GM21526 (cell line): ENCODE data around the gene TMEM150B.

Source experiments
- ATAC-seq: cut with Tn5 transposase; IDR thresholded peaks from one replicate; pipeline ENCODE4 v1.9.1; 2021; ENCODE audit warnings: moderate library complexity; ENCODE audit not compliant: unreplicated experiment, low FRiP score

The TMEM150B gene

DNA sequence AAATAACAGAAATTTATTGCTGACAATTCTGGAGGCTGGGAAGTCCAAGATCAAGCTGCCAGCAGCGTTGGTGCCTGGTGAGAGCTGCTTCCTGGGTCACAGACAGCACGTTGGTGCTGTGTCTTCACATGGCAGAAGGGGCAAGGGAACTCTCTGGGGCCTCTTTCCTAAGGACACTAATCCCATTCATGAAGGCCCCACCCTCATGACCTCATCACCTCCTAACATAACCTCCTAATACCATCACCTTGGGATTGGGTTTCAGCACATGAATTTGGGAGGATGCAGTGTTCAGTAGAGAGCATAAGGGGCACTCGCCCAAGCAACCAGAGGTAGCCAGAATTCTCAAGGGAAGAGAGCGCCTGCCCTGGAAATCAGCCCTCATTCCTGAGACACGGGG is 15.7 kb downstream of the TMEM150B start:
- ATAC-seq = no peak

- ATAC-seq = no peak
These were observed 16.9 kb downstream of the TMEM150B start for GRCh38 chr19:55308281-55308680.

DNA sequence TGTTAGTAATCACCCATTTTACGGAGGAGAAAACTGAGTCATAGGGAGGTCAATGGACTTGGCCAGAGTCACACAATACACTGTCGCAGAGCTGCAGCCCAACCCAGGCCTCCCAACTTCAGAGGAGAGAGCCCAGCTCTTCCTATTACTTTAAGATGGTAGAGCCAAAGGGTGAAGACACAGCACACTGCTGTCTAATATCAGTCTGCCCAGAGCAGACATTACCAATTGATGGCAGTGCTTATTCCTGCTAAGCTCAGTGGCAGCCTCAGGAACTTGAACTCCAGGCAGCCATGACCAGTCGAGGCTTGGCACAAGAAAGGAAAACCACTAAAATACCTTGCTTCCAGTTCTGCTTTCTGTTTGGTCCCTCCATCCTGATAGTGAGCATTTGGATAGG is 18.4 kb downstream of the TMEM150B start:
- ATAC-seq = no peak

DNA sequence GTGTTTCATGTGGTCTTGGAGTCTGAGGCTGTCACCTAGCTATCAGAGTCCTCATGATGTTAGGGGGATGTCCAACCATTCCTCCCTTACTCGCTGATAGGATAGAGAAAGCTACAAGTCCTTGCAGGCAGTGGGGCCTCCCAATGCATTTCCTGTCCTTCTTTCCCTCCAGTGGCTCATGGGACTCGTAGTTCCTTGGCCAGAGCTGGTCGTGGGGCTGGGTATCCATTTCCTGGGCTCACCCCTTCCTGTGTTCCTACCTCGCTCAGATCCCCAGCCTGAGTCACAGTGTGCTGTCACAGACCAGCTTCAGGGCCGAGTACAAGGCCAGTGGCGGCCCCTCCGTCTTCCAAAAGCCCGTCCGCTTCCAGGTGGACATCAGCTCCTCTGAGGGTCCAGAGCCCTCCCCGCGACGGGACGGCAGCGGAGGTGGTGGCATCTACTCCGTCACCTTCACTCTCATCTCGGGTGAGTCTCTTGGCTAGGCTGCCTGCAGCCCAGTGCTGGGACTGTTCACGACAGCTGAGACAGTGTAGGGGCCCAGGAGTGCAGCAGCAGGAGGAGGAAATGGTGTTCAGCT is 19.1 kb downstream of the TMEM150B start:
- ATAC-seq = no peak

- no peak for ATAC-seq
These were observed 19.6 kb downstream of the TMEM150B start for GRCh38 chr19:55305491-55305890.

DNA sequence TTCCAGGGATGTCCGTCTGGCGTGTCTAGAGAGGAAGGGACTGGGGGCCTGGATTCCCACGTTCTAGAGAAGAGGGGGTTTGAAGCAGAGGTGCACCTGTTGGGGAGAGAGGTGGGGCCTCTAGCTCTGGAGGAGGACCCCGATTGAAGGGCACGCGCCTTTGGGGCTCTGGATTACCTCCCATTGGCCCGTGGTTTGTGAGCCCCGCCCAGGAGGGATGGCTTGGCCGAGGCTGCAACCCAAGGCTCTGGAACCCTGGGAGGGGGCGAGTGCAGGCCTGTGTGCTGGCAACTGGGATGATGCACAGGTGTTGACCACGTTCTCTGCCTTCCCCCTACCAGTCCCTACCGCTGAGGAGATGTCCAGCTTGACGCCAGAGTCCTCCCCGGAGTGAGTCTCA is 20.2 kb downstream of the TMEM150B start:
- ATAC-seq = no peak

DNA sequence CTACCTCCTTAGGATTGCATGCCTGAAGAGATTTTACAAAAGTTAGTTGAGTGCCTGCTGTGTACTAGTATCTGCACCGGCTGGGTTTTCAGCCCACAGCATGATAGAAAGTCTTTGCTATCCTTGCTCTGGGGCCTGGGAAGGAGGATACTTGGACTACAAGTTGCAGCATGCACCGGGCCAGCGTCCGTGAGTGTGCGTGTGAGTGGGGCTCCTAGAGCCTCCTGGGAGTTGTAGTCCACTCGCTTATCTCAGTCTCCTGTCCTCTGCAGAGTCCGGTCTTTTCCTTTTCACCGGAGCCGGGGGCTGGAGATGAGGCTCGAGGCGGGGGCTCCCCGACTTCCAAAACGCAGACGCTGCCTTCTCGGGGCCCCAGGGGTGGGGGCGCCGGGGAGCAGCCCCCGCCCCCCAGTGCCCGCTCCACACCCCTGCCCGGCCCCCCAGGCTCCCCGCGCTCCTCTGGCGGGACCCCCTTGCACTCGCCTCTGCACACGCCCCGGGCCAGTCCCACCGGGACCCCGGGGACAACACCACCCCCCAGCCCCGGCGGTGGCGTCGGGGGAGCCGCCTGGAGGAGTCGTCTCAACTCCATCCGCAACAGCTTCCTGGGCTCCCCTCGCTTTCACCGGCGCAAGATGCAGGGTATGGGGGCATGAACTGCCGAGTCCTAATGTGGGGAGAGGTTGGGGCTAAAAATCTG is 20.7 kb downstream of the TMEM150B start:
- no peak for ATAC-seq

GRCh38 chr19:55303477-55303876 is 21.7 kb downstream of the TMEM150B start:
- no peak for ATAC-seq

DNA sequence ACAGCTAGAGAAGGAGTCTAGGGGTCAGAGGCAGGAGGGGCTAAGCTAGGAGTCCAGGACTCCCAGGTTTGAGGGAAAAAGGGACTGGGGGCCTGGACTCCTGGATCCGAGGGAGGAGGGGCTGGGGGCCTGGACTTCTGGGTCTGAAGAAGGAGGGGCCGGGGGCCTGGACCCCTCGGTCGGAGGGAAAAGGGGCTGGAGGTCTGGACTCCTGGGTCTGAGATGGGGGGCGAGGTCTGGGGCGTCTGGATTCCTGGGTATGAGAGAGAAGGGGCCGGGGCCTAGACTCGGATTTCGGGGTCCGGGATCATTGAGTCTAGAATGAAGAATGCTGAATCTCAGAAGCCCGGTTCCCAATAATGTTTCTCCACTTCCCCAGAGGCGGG is 22.8 kb downstream of the TMEM150B start:
- ATAC-seq = no peak

DNA sequence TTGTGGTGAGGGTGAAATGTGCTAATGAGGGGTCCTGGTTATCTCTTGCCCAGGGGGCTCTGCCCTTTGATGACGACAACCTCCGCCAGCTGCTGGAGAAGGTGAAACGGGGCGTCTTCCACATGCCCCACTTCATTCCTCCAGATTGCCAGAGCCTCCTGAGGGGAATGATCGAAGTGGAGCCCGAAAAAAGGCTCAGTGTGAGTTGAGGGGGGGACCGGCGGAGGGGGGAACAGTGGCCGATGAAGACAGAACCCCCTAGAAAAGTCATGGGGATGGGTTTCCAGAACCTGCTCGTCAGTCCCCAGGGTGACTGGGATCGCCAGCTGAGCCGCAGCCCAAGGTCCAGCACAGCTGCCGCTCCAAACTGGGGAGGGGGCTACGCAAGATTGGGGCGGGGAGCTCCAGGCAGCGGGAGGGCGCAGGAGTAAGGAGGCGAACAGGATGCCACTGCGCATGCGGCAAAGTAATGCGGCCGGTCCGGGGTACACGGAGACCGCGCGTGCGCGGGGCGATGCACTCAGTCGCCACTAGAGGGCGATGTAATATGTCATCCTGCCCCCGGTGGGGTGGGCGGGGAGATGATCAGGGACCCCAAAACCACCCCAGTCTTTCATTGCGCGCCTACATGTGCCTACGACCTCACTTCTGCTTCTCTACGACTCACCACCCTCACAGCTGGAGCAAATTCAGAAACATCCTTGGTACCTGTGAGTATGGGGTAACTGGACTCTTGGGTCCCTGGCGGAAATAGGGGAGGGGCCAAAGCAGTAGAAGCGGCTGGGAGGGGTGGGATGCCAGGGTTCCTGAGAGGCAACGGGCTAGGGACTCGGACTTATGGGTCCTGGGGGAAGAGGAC is 23.5 kb downstream of the TMEM150B start:
- ATAC-seq = peak; percentile 42

GRCh38 chr19:55300886-55301458 is 24.2 kb downstream of the TMEM150B start:
- no peak for ATAC-seq

- no peak for ATAC-seq
These were observed 25.1 kb downstream of the TMEM150B start for GRCh38 chr19:55299991-55300390.

DNA sequence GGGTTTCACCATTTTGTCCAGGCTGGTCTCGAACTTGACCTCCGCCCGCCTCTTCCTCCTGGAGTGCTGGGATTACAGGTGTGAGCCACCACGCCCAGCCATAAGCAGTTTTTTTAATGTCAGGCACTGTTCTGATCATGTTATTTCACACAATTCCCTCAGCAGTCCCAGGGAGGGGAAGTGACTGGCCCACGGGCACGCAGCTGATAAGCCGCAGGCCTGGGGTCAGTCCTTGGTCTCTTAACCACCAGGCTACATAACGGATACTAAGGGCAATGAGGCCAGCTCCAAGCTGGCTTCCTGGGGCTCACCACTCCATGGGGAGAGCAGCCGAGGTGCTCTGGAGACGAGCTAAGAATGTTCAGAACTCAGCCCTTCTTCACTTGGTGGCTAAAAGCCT is 27.9 kb downstream of the TMEM150B start:
- no peak for ATAC-seq

- ATAC-seq = no peak
These were observed 35.9 kb downstream of the TMEM150B start for GRCh38 chr19:55289117-55289796.

DNA sequence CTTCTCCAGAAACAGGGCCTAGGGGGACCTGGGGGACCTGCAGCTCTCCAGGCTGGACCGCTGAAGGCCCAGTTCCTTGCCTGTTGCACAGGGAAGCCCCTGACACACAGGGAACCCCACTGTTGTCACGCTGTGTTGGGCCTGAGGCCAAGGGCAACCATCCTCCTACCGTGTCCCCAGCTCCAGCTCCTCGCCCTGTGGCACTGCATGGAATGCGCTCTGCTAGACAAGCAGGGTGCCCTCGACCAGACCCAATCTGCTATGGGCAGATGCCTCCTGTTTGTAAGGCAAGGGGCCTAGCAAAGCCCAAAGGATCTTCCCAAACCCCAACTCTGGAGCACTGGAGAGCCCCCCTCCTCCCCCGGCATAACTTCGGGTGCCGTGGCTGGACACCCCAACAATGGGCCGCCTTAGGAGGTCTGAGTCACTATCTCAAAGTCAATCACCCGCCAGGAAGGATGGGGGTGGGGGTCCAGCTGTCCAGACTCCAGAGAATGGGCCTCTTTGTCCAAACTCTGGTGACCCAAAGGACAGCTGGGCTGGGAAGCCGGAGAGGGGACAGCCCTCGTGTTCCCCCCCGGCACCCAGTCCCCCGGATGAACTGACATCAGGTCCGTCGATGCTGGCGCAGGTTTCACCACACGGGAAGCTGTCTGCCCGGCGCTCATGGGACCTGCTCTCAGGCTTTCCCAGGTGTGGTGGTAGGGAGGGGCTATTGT is 37.6 kb downstream of the TMEM150B start:
- no peak for ATAC-seq

GRCh38 chr19:55285229-55285890 is 39.8 kb downstream of the TMEM150B start:
- ATAC-seq = no peak

DNA sequence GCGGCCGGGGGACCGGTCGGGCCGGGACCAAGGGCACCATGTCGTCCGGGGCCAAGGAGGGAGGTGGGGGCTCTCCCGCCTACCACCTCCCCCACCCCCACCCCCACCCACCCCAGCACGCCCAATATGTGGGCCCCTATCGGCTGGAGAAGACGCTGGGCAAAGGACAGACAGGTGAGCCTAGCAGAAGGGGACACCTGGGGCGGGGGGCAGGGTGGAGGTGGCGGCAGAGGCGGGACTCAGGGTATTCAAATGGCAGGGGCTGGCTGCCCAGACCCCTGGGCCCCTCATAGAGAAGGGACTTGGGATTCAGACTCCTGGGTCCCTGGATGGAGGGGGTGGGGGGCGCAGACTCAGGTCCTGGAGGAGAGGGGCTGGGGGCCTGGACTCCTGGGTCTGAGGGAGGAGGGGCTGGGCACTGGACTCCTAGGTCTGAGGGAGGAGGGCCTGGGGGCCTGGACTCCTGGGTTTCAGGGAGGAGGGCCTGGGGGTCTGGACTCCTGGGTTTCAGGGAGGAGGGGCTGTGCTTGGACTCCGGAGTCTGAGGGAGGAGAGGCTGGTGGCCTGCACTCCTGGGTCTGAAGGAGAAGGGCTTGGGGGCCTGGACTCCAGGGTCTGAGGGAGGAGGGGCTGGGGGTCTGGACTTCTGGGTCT is 40.6 kb downstream of the TMEM150B start:
- ATAC-seq = no peak

DNA sequence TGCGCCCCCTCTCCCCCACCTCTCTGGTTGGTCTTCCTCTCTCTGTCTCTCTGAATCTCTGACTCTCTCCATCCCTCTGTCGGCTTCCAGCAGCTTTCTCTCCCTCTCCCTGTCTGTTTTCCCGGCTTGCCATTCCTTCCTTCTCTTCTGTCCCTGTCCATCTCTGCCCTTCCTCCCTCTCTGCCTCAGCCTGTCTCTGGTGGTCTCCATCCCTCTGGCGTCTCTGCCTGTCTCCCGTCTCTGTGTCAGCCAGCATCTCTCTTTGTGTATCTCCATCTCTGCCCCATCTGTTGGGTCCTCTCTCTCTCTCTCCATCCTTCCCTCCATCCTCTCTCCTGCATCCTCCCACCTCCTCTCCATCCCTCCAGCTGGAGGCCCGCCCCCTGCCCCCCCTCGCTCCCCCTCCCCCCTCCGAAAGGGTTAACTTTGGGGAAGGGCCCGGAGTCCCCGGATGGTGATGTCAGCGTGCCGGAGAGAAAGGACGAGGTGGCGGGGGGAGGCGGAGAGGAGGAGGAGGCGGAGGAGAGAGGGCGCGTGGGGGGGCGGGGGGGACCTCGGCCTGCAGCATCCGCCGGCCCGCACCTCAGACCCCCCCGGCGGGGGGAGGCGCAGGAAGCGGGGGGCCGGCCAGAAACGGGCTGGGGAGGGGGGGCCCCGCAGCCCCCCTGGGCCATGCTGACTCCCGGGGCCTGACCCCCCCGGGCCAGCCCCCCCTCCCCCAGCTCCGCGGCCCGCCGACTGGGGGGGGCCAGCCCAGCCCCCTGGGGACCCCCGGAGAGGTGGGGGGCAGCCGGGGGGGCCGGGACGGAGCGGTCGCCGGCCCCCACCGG is 41.4 kb downstream of the TMEM150B start, which contains the start of gene BRSK1:
TSS of gene BRSK1 (plus strand) at position 450 of the 830 bp plus-strand sequence. CDS start 446 bp downstream, outside the sequence.
- ATAC-seq = no peak
